Astrocyte (in vitro differentiated cells and primary cell): ENCODE data around the gene CLTCL1. TPM values are rescaled to one million over a fixed set of nuclear protein-coding genes. Genes with fewer than 3 reads are reported as not detected.

ENCODE experiments used
- DNase-seq: peaks from one replicate; pipeline ENCODE4 v3.0.0-alpha.2; 2010; ENCODE audit warnings: low read depth
- FAIRE-seq: peaks from 2 replicates; lab custom pipeline; 2011; peaks lifted over from hg19 to GRCh38; lab: Jason Lieb, UNC
- H2AFZ ChIP-seq: 2 replicates; pipeline ENCODE4 v1.6.0; 2012; ENCODE audit warnings: low read depth, low read length, inconsistent platforms
- H3K27ac ChIP-seq: 2 replicates; pipeline ENCODE4 v1.5.1; 2011; ENCODE audit warnings: low read depth, low read length, inconsistent platforms
- H3K27me3 ChIP-seq: 2 replicates; pipeline ENCODE4 v1.6.0; 2011; ENCODE audit warnings: low read length, inconsistent platforms; ENCODE audit not compliant: insufficient read depth
- H3K36me3 ChIP-seq: 2 replicates; pipeline ENCODE4 v1.5.1; 2011; ENCODE audit warnings: low read length, inconsistent platforms; ENCODE audit not compliant: insufficient read depth
- H3K4me1 ChIP-seq: 2 replicates; pipeline ENCODE4 v1.5.1; 2011; ENCODE audit warnings: low read length, inconsistent platforms; ENCODE audit not compliant: insufficient read depth
- H3K4me2 ChIP-seq: 2 replicates; pipeline ENCODE4 v1.6.0; 2012; ENCODE audit warnings: low read length, inconsistent platforms
- H3K4me3 ChIP-seq: 2 replicates; pipeline ENCODE4 v1.5.1; 2011; ENCODE audit warnings: low read depth, mild to moderate bottlenecking, low read length, inconsistent platforms; ENCODE audit not compliant: insufficient read depth
- H3K79me2 ChIP-seq: 2 replicates; pipeline ENCODE4 v1.6.0; 2012; ENCODE audit warnings: mild to moderate bottlenecking, low read length, inconsistent platforms; ENCODE audit not compliant: insufficient read depth
- H3K9ac ChIP-seq: 2 replicates; pipeline ENCODE4 v1.6.0; 2012; ENCODE audit warnings: mild to moderate bottlenecking, low read length, inconsistent platforms
- H3K9me3 ChIP-seq: 2 replicates; pipeline ENCODE4 v1.5.1; 2012; ENCODE audit warnings: low read depth, mild to moderate bottlenecking, low read length, inconsistent platforms; ENCODE audit not compliant: insufficient read depth
- H4K20me1 ChIP-seq: 2 replicates; pipeline ENCODE4 v1.6.0; 2012; ENCODE audit warnings: low read length, inconsistent platforms; ENCODE audit not compliant: insufficient read depth
- H3K27ac Mint-ChIP-seq: one replicate; pipeline ENCODE4 v1.8.0; 2021; ENCODE audit warnings: mild to moderate bottlenecking, mixed read lengths; ENCODE audit not compliant: unreplicated experiment
- H3K27me3 Mint-ChIP-seq: one replicate; pipeline ENCODE4 v1.8.0; 2021; ENCODE audit warnings: low read depth, mixed read lengths; ENCODE audit not compliant: unreplicated experiment
- H3K36me3 Mint-ChIP-seq: one replicate; pipeline ENCODE4 v1.8.0; 2021; ENCODE audit warnings: low read depth, mixed read lengths; ENCODE audit not compliant: unreplicated experiment
- H3K4me1 Mint-ChIP-seq: one replicate; pipeline ENCODE4 v1.8.0; 2021; ENCODE audit warnings: low read depth, mixed read lengths; ENCODE audit not compliant: unreplicated experiment
- H3K4me3 Mint-ChIP-seq: one replicate; pipeline ENCODE4 v1.8.0; 2021; ENCODE audit warnings: mild to moderate bottlenecking, moderate library complexity, mixed read lengths; ENCODE audit not compliant: unreplicated experiment
- H3K9me3 Mint-ChIP-seq: one replicate; pipeline ENCODE4 v1.8.0; 2021; ENCODE audit warnings: mild to moderate bottlenecking, mixed read lengths; ENCODE audit not compliant: unreplicated experiment
- CTCF ChIP-seq: IDR thresholded peaks from 2 replicates; pipeline ENCODE4 v1.5.1; 2011; ENCODE audit warnings: low read depth, mild to moderate bottlenecking, inconsistent platforms, low read length, moderate library complexity; ENCODE audit not compliant: insufficient read depth
- EZH2 ChIP-seq: IDR thresholded peaks from 2 replicates; pipeline ENCODE4 v1.6.1; 2012; ENCODE audit warnings: mild to moderate bottlenecking, low read length, inconsistent platforms; ENCODE audit not compliant: insufficient read depth
- total RNA-seq: library from RNA; stranded (reverse); gene quantifications from 2 replicates; pipeline ENCODE4 v1.2.1, GENCODE V29; 2021

Gene CLTCL1
- total RNA-seq, 1 donor from 2014 or later: 54.4 TPM

DNA sequence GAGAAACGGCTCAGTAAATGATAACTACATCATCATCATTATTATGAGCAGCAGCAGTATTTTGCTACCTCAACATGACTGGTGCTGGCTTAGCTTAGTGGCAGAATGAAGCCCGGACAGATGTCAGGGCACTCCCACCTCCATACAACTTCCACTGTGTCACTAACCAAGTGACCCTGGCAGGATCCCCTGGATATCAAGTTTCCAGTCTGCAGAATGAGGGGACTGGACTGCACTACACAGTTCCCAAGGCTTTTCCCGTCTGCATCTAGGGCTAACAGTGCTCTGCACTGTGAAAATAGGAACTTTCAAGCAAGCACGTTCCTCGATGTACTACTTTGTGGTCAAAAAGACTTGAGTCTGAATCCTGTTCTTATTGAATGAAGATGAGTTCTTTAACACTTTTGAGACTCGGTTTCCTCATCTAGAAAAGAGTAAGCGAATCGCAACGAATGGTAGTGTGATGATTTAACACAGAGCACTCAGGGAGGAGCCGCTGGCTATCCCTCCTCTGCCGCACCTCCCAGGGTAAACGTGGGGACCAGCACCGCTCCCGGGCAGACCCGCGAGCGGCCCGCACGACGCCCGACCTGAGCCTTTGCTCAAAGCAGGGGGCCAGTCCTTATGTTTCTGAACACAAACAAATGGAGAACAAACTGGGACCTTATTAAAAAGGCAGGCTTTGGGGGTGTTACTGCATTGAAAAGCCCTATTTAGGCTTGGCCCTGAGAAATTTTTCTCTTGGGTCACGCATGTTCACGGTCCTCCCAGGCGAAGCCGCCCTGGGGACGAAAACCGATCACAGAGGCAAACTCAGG lies 910 bp downstream of the CLTCL1 start:
- FAIRE-seq (no peak), DNase-seq (no peak)
- H3K9me3 Mint-ChIP-seq: no peaks in the 10 kb centered on the region
- H3K36me3 Mint-ChIP-seq: peaks cover 4% of the 10 kb centered on the region
- no peaks in the 10 kb centered on the region for H3K36me3 ChIP-seq
- no peaks in the 10 kb centered on the region for H3K79me2 ChIP-seq
- H2AFZ ChIP-seq: peak overlapping the region; percentile 50
- peak overlapping the region; percentile 95 for H3K27ac Mint-ChIP-seq
- H3K4me2 ChIP-seq: peak overlapping the region; percentile 92
- H3K4me1 Mint-ChIP-seq: peaks cover 36% of the 10 kb centered on the region
- H3K27ac ChIP-seq: peak overlapping the region; percentile 3
- peak overlapping the region; percentile 65 for H3K4me3 ChIP-seq
- peak overlapping the region; percentile 79 for H3K9ac ChIP-seq
- no peak for TF ChIP-seq CTCF
- no peak for TF ChIP-seq EZH2
- H4K20me1 ChIP-seq: peaks cover 12% of the 10 kb centered on the region
- H3K27me3 Mint-ChIP-seq: peaks cover 6% of the 10 kb centered on the region
- peaks cover 41% of the 10 kb centered on the region for H3K4me1 ChIP-seq
- peak overlapping the region; percentile 92 for H3K4me3 Mint-ChIP-seq
- H3K9me3 ChIP-seq: no peaks in the 10 kb centered on the region
- H3K27me3 ChIP-seq: peaks cover 5% of the 10 kb centered on the region

GRCh38 chr22:19289475-19290161 lies 1.9 kb downstream of the CLTCL1 start:
- Histone ChIP-seq H3K27me3 (peaks cover 5% of the 10 kb centered on the region), H4K20me1 (peaks cover 12% of the 10 kb centered on the region), H3K4me3 (peak overlapping the region; percentile 65), H3K4me1 (peaks cover 41% of the 10 kb centered on the region), H3K27ac (no peak overlapping the region), H3K79me2 (no peaks in the 10 kb centered on the region), H3K36me3 (no peaks in the 10 kb centered on the region), H3K9me3 (no peaks in the 10 kb centered on the region), H3K4me2 (peak overlapping the region; percentile 92), H2AFZ (no peak overlapping the region), H3K9ac (peak overlapping the region; percentile 79)
- Mint-ChIP-seq H3K27me3 (peaks cover 5% of the 10 kb centered on the region), H3K36me3 (peaks cover 4% of the 10 kb centered on the region), H3K27ac (peak overlapping the region; percentile 95), H3K9me3 (no peaks in the 10 kb centered on the region), H3K4me1 (peaks cover 40% of the 10 kb centered on the region), H3K4me3 (peak overlapping the region; percentile 92)
- TF ChIP-seq EZH2 (no peak), CTCF (no peak)
- DNase-seq: peak; percentile 94
- peak; percentile 91 for FAIRE-seq
